ENCODE results near the gene HSD17B1. TPM values are rescaled to one million over a fixed set of nuclear protein-coding genes. Genes with fewer than 3 reads are reported as not detected.

HSD17B1 gene
- total and polyA plus RNA-seq, 2 of the 13 experiments (the other 11 are each of a cell fraction or from before 2014, with no cell fraction given), result 0.54 to 0.93 TPM

GRCh38 chr17:42566883-42567573, 14.3 kb downstream of the HSD17B1 start, which contains the start of gene MLX (continued):
- TF ChIP-seq RARG (CRISPR knock-in tag; IDR thresholded peaks at IDR 0.05; ENCODE audit: low read depth) (peak; percentile 30; the same call in 1 of the 2 replicates), IKZF1 (IDR thresholded peaks at IDR 0.05) (no peak), ZBTB4 (CRISPR knock-in tag; IDR thresholded peaks at IDR 0.05; ENCODE audit: borderline replicate concordance) (0 out of 2 replicates have a peak, but pooled peaks have one; percentile 6), ZNF333 (CRISPR knock-in tag; IDR thresholded peaks at IDR 0.05; ENCODE audit: borderline replicate concordance) (0 out of 2 replicates have a peak, but pooled peaks have one; percentile 21), FOXO1 (CRISPR knock-in tag; IDR thresholded peaks at IDR 0.05) (no peak; the same call in 1 of the 2 replicates), CREM (IDR thresholded peaks at IDR 0.05) (no peak), CREM (CRISPR knock-in tag; IDR thresholded peaks at IDR 0.05) (no peak), ZFYVE20 (CRISPR knock-in tag; IDR thresholded peaks at IDR 0.05; ENCODE audit: borderline replicate concordance, low read depth) (no peak; the same call in 1 of the 2 replicates), AGO2 (optimal IDR thresholded peaks at IDR 0.05; ENCODE audit: low read depth, low read length) (peak; percentile 99), MTA3 (CRISPR knock-in tag; IDR thresholded peaks at IDR 0.05) (no peak), THAP11 (CRISPR knock-in tag; IDR thresholded peaks at IDR 0.05) (peak; percentile 86), GMEB1 (CRISPR knock-in tag; IDR thresholded peaks at IDR 0.05; ENCODE audit: borderline replicate concordance) (peak; percentile 96), KIAA2018 (CRISPR knock-in tag; IDR thresholded peaks at IDR 0.05; ENCODE audit: borderline replicate concordance) (no peak), IKZF4 (CRISPR knock-in tag; IDR thresholded peaks at IDR 0.05; ENCODE audit: borderline replicate concordance, low read depth, not compliant biosample characterization) (no peak), NRL (CRISPR knock-in tag; IDR thresholded peaks at IDR 0.05; ENCODE audit: borderline replicate concordance) (peak; percentile 46; the same call in 1 of the 2 replicates)
